Uterus (tissue), 4 donors: ENCODE data around the gene GRIA1. TPM values are rescaled to one million over a fixed set of nuclear protein-coding genes. Genes with fewer than 3 reads are reported as not detected.

ENCODE experiments used
- DNase-seq, 2 donors: peaks; one replicate each; pipeline ENCODE4 v3.0.0-alpha.2; 2019 to 2020
- H3K27ac ChIP-seq, 2 donors: fragments of 200-600 bp; sonication (generic); 1 replicate in 1 of 2; 2 replicates in 1 of 2; pipeline ENCODE4 v1.5.1; 2016 to 2018
- H3K27me3 ChIP-seq, 2 donors: fragments of 200-600 bp; sonication (generic); one replicate each; pipeline ENCODE4 v1.5.1; 2018 to 2019; ENCODE audit warnings: control low read depth in 1 of 2
- H3K36me3 ChIP-seq, 2 donors: fragments of 200-600 bp; sonication (generic); one replicate each; pipeline ENCODE4 v1.5.1; 2019; ENCODE audit warnings: control low read depth in 1 of 2
- H3K4me1 ChIP-seq, 2 donors: fragments of 200-600 bp; sonication (generic); one replicate each; pipeline ENCODE4 v1.5.1; 2018 to 2019; ENCODE audit warnings: control low read depth in 1 of 2
- H3K4me3 ChIP-seq, 2 donors: fragments of 200-600 bp; sonication (generic); 1 replicate in 1 of 2; 2 replicates in 1 of 2; pipeline ENCODE4 v1.5.1; 2018 to 2019; ENCODE audit warnings: mild to moderate bottlenecking in 1 of 2
- H3K9me3 ChIP-seq, 2 donors: fragments of 200-600 bp; sonication (generic); one replicate each; pipeline ENCODE4 v1.5.1; 2019; ENCODE audit warnings: control low read depth in 1 of 2
- POLR2A ChIP-seq, 2 donors: fragments of 450-650 bp; IDR thresholded peaks; one replicate each; pipeline ENCODE4 v1.6.1; 2016; ENCODE audit warnings: antibody characterized with exemption in 2 of 2, mild to moderate bottlenecking in 1 of 2, moderate library complexity in 1 of 2
- intact Hi-C: fragments of 100-400 bp; cut with DNase I; formaldehyde crosslinking; loops from one replicate; pipeline ENCODE4 v1.15.1; 2023; ENCODE audit warnings: low total_unique reads
- total RNA-seq, 4 donors: library from RNA; depleted of rRNA in 3 of 4; stranded (reverse); fragments of >200 nt in 3 of 4; gene quantifications; one replicate each; pipeline versions ENCODE4 v1.1.0 to v1.2.4, GENCODE V29; 2014 to 2023
- TF ChIP-seq, protein P1 (sequence below), 4 experiments: fragments of 200-600 bp in 2 of 4; fragments of 450-650 bp in 2 of 4; sonication (generic) in 2 of 4; IDR thresholded peaks; one replicate each; pipeline ENCODE4 v1.5.1; 2016 to 2019; ENCODE audit warnings: antibody characterized with exemption in 4 of 4, mild to moderate bottlenecking in 2 of 4, moderate library complexity in 1 of 4
- donor health status: DM: yes; HTN: yes; CAD: no.

The GRIA1 gene
- total RNA-seq, 4 donors from 2014 or later = 0.37 to 24.1 (median 1.5) TPM; not detected in 1

DNA sequence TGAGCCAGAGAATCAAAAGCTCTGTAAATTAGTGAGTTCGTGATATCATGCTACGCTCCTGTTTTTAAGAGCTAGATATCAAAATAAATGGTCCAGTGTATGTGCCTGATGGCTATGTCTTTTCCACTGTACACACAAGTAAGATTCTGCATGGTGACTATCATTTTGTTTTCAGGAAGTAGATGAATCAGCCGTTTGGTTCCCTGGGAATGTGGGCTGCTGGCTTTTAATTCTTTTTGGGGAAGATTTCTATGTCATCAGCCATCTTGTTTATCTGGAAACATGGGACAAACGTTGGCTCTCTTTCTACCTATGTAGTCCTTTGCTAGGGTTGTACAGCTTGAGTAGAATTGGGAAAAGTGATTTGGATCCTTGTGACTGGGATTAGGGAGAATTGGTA, 126.7 kb downstream of the GRIA1 start:
- intact Hi-C loops = no loop called here
- Histone ChIP-seq H3K4me1 (no peaks in the 10 kb centered on the region), H3K36me3 (no peaks in the 10 kb centered on the region), H3K4me3 (no peak overlapping the region), H3K27me3 (no peaks in the 10 kb centered on the region), H3K9me3 (no peaks in the 10 kb centered on the region), H3K27ac (no peak overlapping the region)
- no peak for DNase-seq
- no peak for TF ChIP-seq POLR2A (IDR thresholded peaks at IDR 0.05)
- TF ChIP-seq, protein P1, sequence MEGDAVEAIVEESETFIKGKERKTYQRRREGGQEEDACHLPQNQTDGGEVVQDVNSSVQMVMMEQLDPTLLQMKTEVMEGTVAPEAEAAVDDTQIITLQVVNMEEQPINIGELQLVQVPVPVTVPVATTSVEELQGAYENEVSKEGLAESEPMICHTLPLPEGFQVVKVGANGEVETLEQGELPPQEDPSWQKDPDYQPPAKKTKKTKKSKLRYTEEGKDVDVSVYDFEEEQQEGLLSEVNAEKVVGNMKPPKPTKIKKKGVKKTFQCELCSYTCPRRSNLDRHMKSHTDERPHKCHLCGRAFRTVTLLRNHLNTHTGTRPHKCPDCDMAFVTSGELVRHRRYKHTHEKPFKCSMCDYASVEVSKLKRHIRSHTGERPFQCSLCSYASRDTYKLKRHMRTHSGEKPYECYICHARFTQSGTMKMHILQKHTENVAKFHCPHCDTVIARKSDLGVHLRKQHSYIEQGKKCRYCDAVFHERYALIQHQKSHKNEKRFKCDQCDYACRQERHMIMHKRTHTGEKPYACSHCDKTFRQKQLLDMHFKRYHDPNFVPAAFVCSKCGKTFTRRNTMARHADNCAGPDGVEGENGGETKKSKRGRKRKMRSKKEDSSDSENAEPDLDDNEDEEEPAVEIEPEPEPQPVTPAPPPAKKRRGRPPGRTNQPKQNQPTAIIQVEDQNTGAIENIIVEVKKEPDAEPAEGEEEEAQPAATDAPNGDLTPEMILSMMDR (IDR thresholded peaks at IDR 0.05) = no peak

DNA sequence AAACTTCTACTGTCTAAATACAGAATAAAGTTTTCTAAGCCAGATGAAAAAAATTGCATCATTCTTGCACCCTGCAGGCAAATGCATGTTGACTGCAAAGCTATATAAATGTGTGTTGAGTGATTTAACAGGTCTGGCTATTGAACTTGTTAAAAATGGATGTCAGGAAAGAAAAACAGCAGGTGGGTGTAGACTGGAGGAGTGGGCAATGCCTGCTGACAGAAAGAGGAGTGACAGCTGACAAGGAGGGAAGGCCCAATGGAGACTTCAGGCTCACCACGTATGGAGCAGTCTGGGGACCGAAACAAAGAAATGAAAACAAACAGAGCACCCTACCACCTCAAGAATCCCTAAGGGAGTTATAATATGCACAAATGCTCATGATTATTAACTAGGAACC, 127.8 kb downstream of the GRIA1 start:
- intact Hi-C loops = no loop called here
- TF ChIP-seq, protein P1 (IDR thresholded peaks at IDR 0.05) = no peak
- TF ChIP-seq POLR2A (IDR thresholded peaks at IDR 0.05) = no peak
- no peaks in the 10 kb centered on the region for H3K9me3 ChIP-seq
- H3K27me3 ChIP-seq = no peaks in the 10 kb centered on the region
- no peak overlapping the region for H3K27ac ChIP-seq
- no peak overlapping the region for H3K4me3 ChIP-seq
- DNase-seq = no peak
- no peaks in the 10 kb centered on the region for H3K4me1 ChIP-seq
- H3K36me3 ChIP-seq = no peaks in the 10 kb centered on the region

GRCh38 chr5:153618867-153619266, 128.4 kb downstream of the GRIA1 start:
- no peak overlapping the region for H3K4me3 ChIP-seq
- H3K36me3 ChIP-seq = no peaks in the 10 kb centered on the region
- intact Hi-C loops = no loop called here
- no peak overlapping the region for H3K27ac ChIP-seq
- no peaks in the 10 kb centered on the region for H3K9me3 ChIP-seq
- TF ChIP-seq, protein P1 (IDR thresholded peaks at IDR 0.05) = no peak
- TF ChIP-seq POLR2A (IDR thresholded peaks at IDR 0.05) = no peak
- H3K4me1 ChIP-seq = no peaks in the 10 kb centered on the region
- no peak for DNase-seq
- no peaks in the 10 kb centered on the region for H3K27me3 ChIP-seq

GRCh38 chr5:153619771-153620170, 129.3 kb downstream of the GRIA1 start:
- TF ChIP-seq, protein P1 (IDR thresholded peaks at IDR 0.05) = no peak
- no peak for TF ChIP-seq POLR2A (IDR thresholded peaks at IDR 0.05)
- Histone ChIP-seq H3K36me3 (no peaks in the 10 kb centered on the region), H3K9me3 (no peaks in the 10 kb centered on the region), H3K4me1 (no peaks in the 10 kb centered on the region), H3K27me3 (no peaks in the 10 kb centered on the region), H3K4me3 (no peak overlapping the region), H3K27ac (no peak overlapping the region)
- no peak for DNase-seq
- intact Hi-C loops = no loop called here

DNA sequence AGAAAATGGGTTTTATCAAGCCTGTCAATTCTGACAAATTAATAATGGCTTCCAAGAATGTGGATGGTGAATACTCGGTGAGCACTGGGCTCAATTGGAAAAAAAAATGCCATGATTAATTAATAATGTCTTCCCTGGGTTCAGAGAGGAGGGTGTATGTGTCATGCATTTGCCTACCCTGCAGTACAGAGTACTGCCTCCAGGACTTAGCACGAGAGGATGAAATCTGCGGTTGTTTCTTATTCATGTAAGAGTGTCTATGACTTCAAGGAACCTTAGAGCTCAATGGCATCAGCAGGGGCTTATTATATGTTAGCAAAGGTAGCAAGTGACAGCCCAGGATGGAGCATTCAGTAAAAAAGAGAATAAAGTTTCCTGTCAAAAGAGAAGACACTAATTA, 132.7 kb downstream of the GRIA1 start:
- Histone ChIP-seq H3K27me3 (no peaks in the 10 kb centered on the region), H3K9me3 (no peaks in the 10 kb centered on the region), H3K4me3 (no peak overlapping the region), H3K36me3 (no peaks in the 10 kb centered on the region), H3K4me1 (no peaks in the 10 kb centered on the region), H3K27ac (no peak overlapping the region)
- TF ChIP-seq, protein P1 (IDR thresholded peaks at IDR 0.05) = no peak
- no peak for TF ChIP-seq POLR2A (IDR thresholded peaks at IDR 0.05)
- DNase-seq = no peak
- intact Hi-C loops = no loop called here
